NCI-H510A (cell line): ENCODE data around the gene ZNF224.
"Not testable (repeated sequence)": the region's sequence is repeated elsewhere in the genome, so short reads cannot be mapped to it uniquely, and the experiment has no call there.

Source experiments
- DNase-seq: peaks from one replicate; lab custom pipeline; 2025; lab: John Stamatoyannopoulos, UW

Gene ZNF224

DNA sequence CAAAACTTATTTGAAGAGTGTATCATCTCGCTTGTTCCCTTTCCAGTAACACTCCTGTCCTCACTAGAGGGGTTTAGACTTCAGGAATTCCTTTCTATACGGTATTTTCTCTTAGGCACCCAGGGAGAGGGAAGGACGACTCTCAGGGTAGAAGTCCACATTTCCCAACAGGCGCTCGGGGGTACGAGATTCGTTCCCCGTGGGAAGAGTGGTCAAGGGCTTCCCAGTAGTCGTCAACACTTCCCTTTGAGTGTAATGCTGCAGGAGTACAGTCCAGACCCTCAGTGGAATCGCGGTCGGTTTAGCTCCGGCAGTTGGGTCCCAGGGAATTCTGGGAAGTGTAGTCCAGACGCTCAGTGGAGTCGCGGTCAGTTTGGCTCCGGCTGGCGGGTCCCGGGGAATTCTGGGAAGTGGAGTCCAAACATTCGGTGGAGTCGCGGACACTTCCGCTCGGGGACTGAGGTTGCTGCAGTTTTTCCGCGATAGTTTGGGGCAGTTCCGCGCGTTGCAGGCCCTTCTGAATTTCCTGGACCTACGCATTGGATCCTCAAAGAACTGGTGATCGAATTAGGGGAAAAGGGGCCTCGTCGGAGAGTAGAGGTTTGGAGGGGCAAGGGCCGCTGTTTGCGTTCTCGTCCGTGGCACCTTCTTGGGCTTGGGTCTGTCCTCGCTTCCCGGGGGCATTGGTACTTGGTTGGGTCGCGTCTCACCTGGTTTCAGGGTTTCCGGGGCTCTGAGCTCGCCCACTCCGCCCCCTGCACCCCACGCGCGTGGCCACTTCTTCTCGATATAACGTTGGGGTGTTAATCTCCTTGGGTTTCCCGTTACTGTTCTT lies at the start of gene ZNF224:
Gene ZNF224 (plus strand): TSS at position 431 of the 835 bp plus-strand sequence. CDS start 3,513 bp downstream, outside the sequence.
- DNase-seq = peak; percentile 83

DNA sequence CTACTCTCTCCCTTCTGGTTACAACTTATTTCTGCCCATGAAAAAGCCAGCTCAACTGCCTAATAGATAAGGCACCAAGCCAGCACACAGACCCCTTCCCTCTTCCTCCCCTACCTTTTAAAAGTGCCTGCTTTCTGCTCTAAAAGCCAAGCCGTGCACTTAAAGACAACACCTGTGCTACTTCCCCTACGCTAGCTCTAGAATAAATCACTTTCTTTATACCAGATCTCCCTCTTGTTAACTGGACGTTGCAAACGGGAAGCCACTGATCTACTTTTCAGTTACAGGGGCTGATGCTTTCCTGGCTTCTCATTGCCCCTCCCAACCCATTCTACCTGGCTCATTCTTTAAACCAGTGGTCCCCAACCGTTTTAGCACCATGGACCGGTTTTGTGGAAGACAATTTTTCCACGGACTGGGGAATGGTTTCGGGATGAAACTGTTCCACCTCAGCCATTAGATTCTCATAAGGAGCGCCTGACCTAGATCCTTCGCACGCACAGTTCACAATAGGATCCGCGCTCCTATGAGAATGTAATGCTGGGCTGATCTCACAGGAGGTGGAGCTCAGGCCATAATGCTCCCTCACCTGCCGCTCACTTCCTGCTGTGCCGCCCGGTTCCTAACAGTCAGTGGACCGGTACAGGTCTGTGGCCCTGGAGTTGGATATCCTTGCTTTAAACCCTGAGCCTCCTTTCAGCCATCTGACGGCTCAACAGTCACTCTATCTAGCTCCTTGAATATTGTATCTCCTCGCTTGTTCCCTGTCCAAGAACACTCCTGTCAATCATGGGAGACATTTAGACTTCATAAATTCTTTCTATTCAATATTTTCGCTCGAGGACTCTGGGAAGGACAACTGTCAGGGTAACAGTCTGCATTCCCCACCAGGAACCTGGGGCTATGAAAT lies 43.2 kb upstream of the ZNF224 start:
- peak; percentile 64 for DNase-seq

GRCh38 chr19:44051650-44052402 lies 42.3 kb upstream of the ZNF224 start, which contains the start of gene ZNF223:
Gene ZNF223, plus strand, starts transcription at chr19:44052036. Its CDS starts 3,141 bp downstream, at chr19:44055177.
- DNase-seq = peak; percentile 93

DNA sequence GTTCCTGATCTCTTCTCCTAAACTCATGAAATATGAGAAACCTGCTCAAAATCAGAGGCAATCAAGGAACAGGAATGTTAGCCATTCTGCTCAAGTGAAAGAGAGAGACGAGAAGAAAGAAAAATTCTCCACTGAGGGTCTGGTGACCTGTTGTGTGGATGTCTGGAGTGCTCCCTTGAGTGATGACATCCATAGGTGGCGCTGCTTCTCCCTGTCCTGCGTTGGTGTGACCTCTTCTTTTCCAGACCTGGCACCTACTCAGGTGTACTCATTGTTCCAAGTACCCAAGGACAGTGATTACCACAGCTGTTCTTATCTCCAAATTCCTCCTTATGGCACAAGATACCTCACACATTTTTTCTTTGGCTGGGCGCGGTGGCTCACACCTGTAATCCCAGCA lies 38.3 kb upstream of the ZNF224 start:
- DNase-seq = no peak

DNA sequence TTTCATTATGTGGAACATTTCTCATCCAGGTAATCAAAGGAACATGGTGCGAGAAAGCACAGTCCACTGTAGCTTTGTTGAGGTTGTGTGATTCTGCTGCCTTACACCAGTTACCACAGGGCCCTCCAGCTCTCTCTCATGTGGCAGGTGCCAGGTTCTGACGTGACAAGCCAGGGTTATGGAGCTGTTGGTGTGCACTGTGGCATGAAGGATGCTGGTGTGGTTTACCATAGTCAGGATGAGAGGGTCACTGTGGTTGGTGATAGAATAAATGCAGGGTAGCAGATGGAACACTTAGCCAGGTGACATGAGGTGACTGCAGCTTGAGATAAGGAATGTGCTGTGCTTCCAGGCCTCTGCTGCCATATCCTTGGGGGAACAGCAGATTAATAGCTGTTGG lies 34.9 kb upstream of the ZNF224 start:
- DNase-seq = no peak

DNA sequence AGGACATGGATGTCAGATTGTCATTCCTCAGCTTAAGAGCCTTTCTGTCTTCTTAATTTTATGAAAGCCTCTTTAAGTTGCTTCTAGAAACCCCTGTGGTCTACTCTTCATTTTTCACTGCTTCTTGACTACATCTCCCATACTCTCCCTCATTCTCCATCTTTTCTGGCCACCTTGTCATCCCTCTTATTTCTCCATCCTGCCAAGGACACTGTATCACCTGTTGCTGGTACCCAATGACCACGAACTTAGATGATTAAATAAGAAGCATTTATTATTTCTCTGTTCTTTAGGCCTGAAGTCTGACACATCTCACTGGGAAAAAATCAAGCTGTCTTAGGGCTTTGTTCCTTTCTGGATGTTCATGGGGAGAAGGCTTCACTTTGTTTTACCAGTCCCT lies 33.1 kb upstream of the ZNF224 start:
- DNase-seq = no peak

- DNase-seq = no peak
Observed at GRCh38 chr19:44066305-44066704, 27.9 kb upstream of the ZNF224 start.

DNA sequence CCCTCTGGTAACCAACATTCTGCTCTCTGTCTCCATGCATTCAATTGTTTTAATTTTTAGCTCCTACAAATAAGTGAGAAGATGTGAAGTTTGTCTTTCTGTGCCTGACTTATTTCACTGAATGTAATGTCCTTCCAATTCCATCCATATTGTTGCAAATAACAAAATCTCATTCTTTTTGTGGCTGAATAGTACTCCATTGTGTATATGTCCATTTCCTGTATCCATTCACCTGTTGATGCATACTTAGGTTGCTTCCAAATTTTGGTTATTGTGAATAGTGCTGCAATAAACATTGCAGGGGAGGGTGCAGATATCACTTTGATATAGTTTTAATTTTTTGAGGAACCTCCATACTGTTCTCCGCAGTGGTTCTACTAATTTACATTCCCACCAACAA lies 24.7 kb upstream of the ZNF224 start:
- DNase-seq = no peak

GRCh38 chr19:44071824-44072542 lies 22.2 kb upstream of the ZNF224 start, which contains the start of gene ZNF284:
Gene ZNF284, plus strand, starts transcription at chr19:44072159. Its CDS starts 4,231 bp downstream, at chr19:44076390.
- DNase-seq = peak; percentile 66

GRCh38 chr19:44072543-44073401 lies 21.4 kb upstream of the ZNF224 start:
- DNase-seq = no peak

GRCh38 chr19:44076325-44076724 lies 17.8 kb upstream of the ZNF224 start:
- no peak for DNase-seq

DNA sequence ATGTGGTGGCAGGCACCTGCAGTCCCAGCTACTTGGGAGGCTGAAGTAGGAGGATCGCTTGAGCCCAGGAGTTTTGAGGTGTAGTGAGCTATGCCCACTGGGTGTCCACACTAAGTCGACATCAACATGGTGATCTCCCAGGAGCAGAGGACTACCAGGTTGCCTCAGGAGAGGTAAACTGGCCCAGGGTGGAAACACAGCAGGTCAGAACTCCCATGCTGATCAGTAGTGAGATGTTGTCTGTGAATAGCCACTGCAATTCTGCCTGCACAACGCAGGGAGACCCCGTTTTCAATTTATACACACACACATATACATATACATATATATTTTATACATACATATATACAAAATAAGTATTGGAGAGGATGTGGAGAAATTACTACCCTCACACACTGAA lies 2.1 kb upstream of the ZNF224 start:
- DNase-seq = no peak

GRCh38 chr19:44107751-44108150 lies 13.6 kb downstream of the ZNF224 start:
- no peak for DNase-seq

DNA sequence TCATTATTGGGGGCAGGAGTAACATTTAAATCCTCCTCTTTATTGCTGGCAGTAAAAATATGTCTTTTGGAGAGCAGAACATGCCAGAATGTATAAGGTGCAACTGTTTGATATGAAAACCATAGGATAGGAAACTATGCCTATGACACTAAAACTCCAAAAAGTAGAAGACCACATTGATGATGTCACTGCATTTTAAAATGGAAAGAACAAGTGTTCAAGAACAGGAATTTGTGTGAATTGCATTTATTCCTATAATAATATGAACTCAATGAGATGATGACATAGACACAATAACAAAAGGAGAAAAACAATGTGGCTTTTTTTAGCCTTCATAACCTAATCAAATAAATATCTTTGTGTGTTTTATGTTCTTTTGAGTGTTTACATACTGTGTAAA lies 15.3 kb downstream of the ZNF224 start:
- no peak for DNase-seq

DNA sequence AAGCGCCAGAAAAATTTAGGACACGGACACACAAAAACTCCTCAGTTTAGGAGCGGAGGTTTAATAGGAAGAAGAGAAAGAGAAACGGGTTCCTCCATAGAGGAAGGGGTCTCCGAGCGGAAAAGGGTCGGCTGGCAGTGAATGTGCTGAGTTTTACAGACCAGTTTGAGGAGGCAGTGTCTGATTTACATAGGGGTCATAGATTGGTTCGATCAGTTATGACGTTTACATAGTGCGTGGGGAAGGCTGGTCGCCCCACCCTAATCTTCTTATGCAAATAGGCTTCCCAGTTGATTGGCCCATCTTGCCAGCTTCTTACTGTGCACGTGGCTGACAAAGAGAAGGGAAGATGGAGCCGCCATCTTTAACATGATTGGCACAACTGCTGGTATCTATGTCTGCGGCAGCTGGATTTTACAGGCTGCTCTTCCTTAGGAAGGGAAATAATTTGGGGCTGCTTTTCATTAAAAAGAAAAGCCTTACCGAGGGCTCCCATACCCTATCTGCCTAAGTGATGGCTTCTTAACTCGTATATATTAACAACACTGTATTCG lies 17.8 kb downstream of the ZNF224 start:
- peak; percentile 19 for DNase-seq

DNA sequence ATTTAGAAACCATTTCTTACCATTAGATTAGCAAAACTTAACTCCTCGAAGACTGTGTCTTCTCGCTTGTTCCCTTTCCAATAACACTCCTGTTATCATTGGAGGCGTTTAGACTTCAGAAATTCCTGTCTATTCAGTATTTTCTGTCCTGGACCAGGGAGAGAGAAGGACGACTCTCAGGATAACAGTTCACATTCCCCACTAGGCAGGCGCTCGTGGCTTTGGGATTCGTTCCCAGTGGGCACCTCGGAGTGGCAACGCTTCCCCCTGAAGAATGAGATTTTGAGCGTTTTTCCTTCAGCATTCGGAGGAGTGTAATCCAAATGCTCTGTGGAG lies 18.6 kb downstream of the ZNF224 start:
- DNase-seq = no peak

- peak; percentile 90 for DNase-seq
Observed at GRCh38 chr19:44113138-44113783, 19.1 kb downstream of the ZNF224 start, which contains the start of gene ZNF225. Gene ZNF225, plus strand, starts transcription at chr19:44113399. Its CDS starts 2,429 bp downstream, at chr19:44115828.

DNA sequence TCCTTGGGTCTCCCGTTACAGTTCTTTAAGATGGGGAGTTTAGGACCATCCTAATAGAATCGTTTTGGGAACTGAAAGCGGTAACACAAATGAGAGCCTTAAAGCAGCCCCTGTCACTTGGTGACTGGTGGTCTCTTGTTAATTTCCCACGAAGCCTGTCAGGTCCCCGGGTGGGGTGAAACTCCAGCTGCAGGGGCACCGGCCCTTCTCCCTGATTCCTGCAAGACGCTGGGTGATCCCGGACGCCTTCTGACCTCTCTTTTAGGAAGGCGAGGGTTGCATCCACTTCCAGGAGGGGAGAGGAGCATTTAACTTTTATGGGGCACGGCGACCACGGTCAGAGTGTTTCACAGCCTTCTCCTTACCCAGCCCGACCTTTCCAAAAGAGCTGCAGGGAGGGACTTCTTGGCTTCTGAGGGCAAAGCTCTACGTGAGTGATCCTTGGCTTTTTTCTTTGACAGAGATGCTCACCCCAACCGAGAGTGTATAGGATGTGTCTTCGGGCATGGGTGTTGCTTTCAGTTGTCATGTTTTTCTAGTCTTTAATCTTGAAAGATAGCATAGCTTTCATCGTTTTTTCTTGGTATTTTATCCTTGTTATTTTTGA lies 19.7 kb downstream of the ZNF224 start:
- no peak for DNase-seq

- DNase-seq = not testable (repeated sequence)
Observed at GRCh38 chr19:44121162-44121561, 27.0 kb downstream of the ZNF224 start.
